Naive thymus-derived CD4-positive, alpha-beta T cell (primary cell): ENCODE measurements around the gene SLC5A9. TPM values are rescaled to one million over a fixed set of nuclear protein-coding genes. Genes with fewer than 3 reads are reported as not detected.

Experiments
- ATAC-seq: fragments of 150-1000 bp; cut with Tn5 transposase; 2 replicates; pipeline ENCODE4 v1.10.0; 2021; ENCODE audit warnings: mild to moderate bottlenecking, moderate library complexity
- CTCF ChIA-PET: fragments of 350-600 bp; sonication (Branson Sonifier 250); formaldehyde crosslinking; loops from one replicate; lab custom pipeline; 2021; ENCODE audit warnings: antibody characterized with exemption; lab: Charles Lee
- POLR2A ChIA-PET: fragments of 350-600 bp; sonication (Branson Sonifier 250); formaldehyde crosslinking; loops from one replicate; lab custom pipeline; 2021; ENCODE audit warnings: antibody characterized with exemption, inconsistent platforms; lab: Charles Lee
- DNase-seq, 9 donors: peaks; one replicate each; pipeline versions ENCODE4 v3.0.0 to v3.0.0-alpha.2; 2020 to 2022; ENCODE audit warnings: mixed read lengths in 1 of 9
- H3K27ac ChIP-seq: one replicate; pipeline ENCODE4 v1.7.0; 2013; ENCODE audit warnings: mild to moderate bottlenecking, low read depth, low read length, moderate library complexity
- H3K27me3 ChIP-seq, 2 donors: one replicate each; pipeline ENCODE4 v1.7.0; 2013; ENCODE audit warnings: low read length in 2 of 2, mild to moderate bottlenecking in 2 of 2, moderate library complexity in 2 of 2; ENCODE audit not compliant: control insufficient read depth in 2 of 2, insufficient read depth in 2 of 2
- H3K36me3 ChIP-seq, 3 experiments: 1 replicate in 2 of 3; 2 replicates in 1 of 3; pipeline ENCODE4 v1.7.0; 2013; ENCODE audit warnings: low read length in 3 of 3, mild to moderate bottlenecking in 3 of 3, moderate library complexity in 1 of 3; ENCODE audit not compliant: insufficient read depth in 3 of 3, control insufficient read depth in 2 of 3
- H3K4me1 ChIP-seq, 2 donors: one replicate each; pipeline ENCODE4 v1.7.0; 2013; ENCODE audit warnings: low read length in 2 of 2, mild to moderate bottlenecking in 2 of 2, moderate library complexity in 1 of 2; ENCODE audit not compliant: control insufficient read depth in 2 of 2, insufficient read depth in 2 of 2
- H3K4me3 ChIP-seq: 2 replicates; pipeline ENCODE4 v1.7.0; 2013; ENCODE audit warnings: mild to moderate bottlenecking, low read length
- H3K9me3 ChIP-seq, 3 experiments: 1 replicate in 2 of 3; 2 replicates in 1 of 3; pipeline ENCODE4 v1.7.0; 2013; ENCODE audit warnings: low read length in 3 of 3; ENCODE audit not compliant: control insufficient read depth in 2 of 3
- H3K27ac Mint-ChIP-seq, 9 donors: one replicate each; pipeline ENCODE4 v1.8.0; 2020 to 2022; ENCODE audit warnings: mixed read lengths in 9 of 9, mild to moderate bottlenecking in 8 of 9, moderate library complexity in 5 of 9, inconsistent platforms in 2 of 9
- H3K27me3 Mint-ChIP-seq, 5 donors: one replicate each; pipeline ENCODE4 v1.8.0; 2021 to 2022; ENCODE audit warnings: mixed read lengths in 5 of 5, mild to moderate bottlenecking in 1 of 5
- H3K36me3 Mint-ChIP-seq, 5 donors: one replicate each; pipeline ENCODE4 v1.8.0; 2020 to 2022; ENCODE audit warnings: mixed read lengths in 5 of 5, mild to moderate bottlenecking in 3 of 5, inconsistent platforms in 1 of 5
- H3K4me1 Mint-ChIP-seq, 7 donors: one replicate each; pipeline ENCODE4 v1.8.0; 2020 to 2022; ENCODE audit warnings: mixed read lengths in 7 of 7, mild to moderate bottlenecking in 3 of 7, inconsistent platforms in 1 of 7
- H3K4me3 Mint-ChIP-seq, 10 donors: one replicate each; pipeline ENCODE4 v1.8.0; 2020 to 2022; ENCODE audit warnings: mild to moderate bottlenecking in 10 of 10, mixed read lengths in 10 of 10, moderate library complexity in 6 of 10, inconsistent platforms in 2 of 10
- H3K9me3 Mint-ChIP-seq, 11 donors: one replicate each; pipeline ENCODE4 v1.8.0; 2020 to 2022; ENCODE audit warnings: mixed read lengths in 11 of 11, mild to moderate bottlenecking in 4 of 11, inconsistent platforms in 1 of 11, moderate library complexity in 1 of 11
- intact Hi-C, 2 donors: fragments of 100-400 bp; cut with micrococcal nuclease; formaldehyde crosslinking; loops; one replicate each; pipeline ENCODE4 v1.15.1; 2023
- polyA plus RNA-seq, 2 donors: library from polyadenylated mRNA; unstranded; fragments of 300-500 nt; fragmentation: Illumina TruSeq; gene quantifications; one replicate each; pipeline ENCODE4 v1.2.3, GENCODE V29; 2021
- total RNA-seq, 6 experiments: library from RNA in 5 of 6; stranded (reverse) in 5 of 6; gene quantifications; 1 replicate in 5 of 6; 2 replicates in 1 of 6; pipeline ENCODE4 v1.2.3 and lab custom pipeline; 2021 to 2026

SLC5A9 gene
- total and polyA plus RNA-seq, 7 experiments from 2014 or later: not detected

GRCh38 chr1:48245106-48245505 is 22.6 kb downstream of the SLC5A9 start:
- no peaks in the 10 kb centered on the region for H3K27me3 ChIP-seq
- DNase-seq: no peak
- H3K27ac ChIP-seq: no peak overlapping the region
- peak overlapping the region in 1 of 9 donors; percentile 7 for H3K27ac Mint-ChIP-seq
- peaks cover 0 to 11% (median 5%) of the 10 kb centered on the region in 5 donors for H3K27me3 Mint-ChIP-seq
- peaks cover 0 to 7% (median 4%) of the 10 kb centered on the region in 7 donors for H3K4me1 Mint-ChIP-seq
- no peak overlapping the region for H3K4me3 ChIP-seq
- H3K4me1 ChIP-seq: no peaks in the 10 kb centered on the region
- H3K36me3 ChIP-seq: no peaks in the 10 kb centered on the region
- no peaks in the 10 kb centered on the region for H3K9me3 ChIP-seq
- CTCF ChIA-PET: no interaction called here
- no peaks in the 10 kb centered on the region for H3K9me3 Mint-ChIP-seq
- ATAC-seq: peak; percentile 81
- POLR2A ChIA-PET: no interaction called here
- intact Hi-C loops: no loop called here
- H3K36me3 Mint-ChIP-seq: no peaks in the 10 kb centered on the region
- peak overlapping the region in 1 of 10 donors; percentile 47 for H3K4me3 Mint-ChIP-seq

DNA sequence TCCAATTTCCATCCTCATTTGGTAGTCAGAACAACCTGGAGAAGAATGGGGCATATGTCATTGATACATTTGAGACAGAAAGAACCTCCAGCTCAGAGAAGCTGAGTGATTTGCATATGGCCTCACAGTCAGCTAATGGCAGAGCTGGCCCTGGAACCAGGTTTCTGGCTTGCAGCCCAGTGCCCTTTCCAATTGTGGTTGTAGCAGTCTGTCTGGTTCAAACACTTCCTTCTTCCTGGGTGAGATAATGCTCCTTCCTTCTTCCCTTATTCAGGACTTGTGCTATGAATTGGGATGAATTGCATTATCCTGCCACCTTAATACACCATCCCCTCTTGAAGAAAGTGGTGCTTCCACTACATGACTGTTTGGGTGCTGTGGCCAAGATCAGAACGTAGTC is 24.2 kb downstream of the SLC5A9 start:
- H3K27me3 Mint-ChIP-seq: peaks cover 0 to 11% (median 5%) of the 10 kb centered on the region in 5 donors
- ATAC-seq: no peak
- H3K4me1 Mint-ChIP-seq: peaks cover 0 to 7% (median 4%) of the 10 kb centered on the region in 7 donors
- POLR2A ChIA-PET: no interaction called here
- H3K27me3 ChIP-seq: no peaks in the 10 kb centered on the region
- H3K4me3 ChIP-seq: no peak overlapping the region
- H3K9me3 ChIP-seq: no peaks in the 10 kb centered on the region
- intact Hi-C loops: no loop called here
- H3K4me1 ChIP-seq: no peaks in the 10 kb centered on the region
- no peaks in the 10 kb centered on the region for H3K36me3 ChIP-seq
- no peaks in the 10 kb centered on the region for H3K9me3 Mint-ChIP-seq
- no peak overlapping the region for H3K4me3 Mint-ChIP-seq
- H3K27ac ChIP-seq: no peak overlapping the region
- no peaks in the 10 kb centered on the region for H3K36me3 Mint-ChIP-seq
- no peak for DNase-seq
- no peak overlapping the region for H3K27ac Mint-ChIP-seq
- CTCF ChIA-PET: no interaction called here

DNA sequence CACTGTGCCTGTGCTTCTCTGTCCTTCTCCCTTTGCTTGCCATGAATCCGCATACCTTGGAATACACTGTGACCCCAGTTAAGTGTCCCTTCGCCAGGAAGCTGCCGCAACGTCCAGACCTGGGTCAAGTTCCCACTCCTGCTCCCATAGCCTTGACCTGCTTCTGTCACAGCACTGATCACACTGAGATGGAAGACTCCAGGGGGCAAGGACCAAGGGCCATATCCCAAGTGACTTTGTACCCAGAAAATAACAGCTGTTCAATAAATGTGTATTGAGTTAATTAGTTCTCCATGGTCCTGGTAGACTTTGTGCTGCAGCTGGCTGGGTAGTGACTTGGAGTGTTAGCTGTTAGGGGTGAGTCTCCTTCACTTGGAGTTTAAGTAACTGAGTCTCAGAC is 25.8 kb downstream of the SLC5A9 start:
- Histone ChIP-seq H3K4me3 (no peak overlapping the region), H3K27ac (no peak overlapping the region), H3K9me3 (no peaks in the 10 kb centered on the region), H3K4me1 (no peaks in the 10 kb centered on the region), H3K36me3 (no peaks in the 10 kb centered on the region), H3K27me3 (no peaks in the 10 kb centered on the region)
- no peaks in the 10 kb centered on the region for H3K9me3 Mint-ChIP-seq
- ChIA-PET POLR2A (no interaction called here), CTCF (no interaction called here)
- DNase-seq (no peak), ATAC-seq (no peak)
- H3K36me3 Mint-ChIP-seq: no peaks in the 10 kb centered on the region
- no peak overlapping the region for H3K27ac Mint-ChIP-seq
- no peak overlapping the region for H3K4me3 Mint-ChIP-seq
- peaks cover 0 to 11% (median 5%) of the 10 kb centered on the region in 5 donors for H3K27me3 Mint-ChIP-seq
- H3K4me1 Mint-ChIP-seq: peaks cover 0 to 6% (median 4%) of the 10 kb centered on the region in 7 donors
- intact Hi-C loops: no loop called here

GRCh38 chr1:48249868-48250267 is 27.4 kb downstream of the SLC5A9 start:
- Mint-ChIP-seq H3K27ac (no peak overlapping the region), H3K4me3 (no peak overlapping the region), H3K36me3 (no peaks in the 10 kb centered on the region), H3K4me1 (peaks cover 0 to 6% (median 4%) of the 10 kb centered on the region in 7 donors), H3K27me3 (peaks cover 0 to 13% (median 5%) of the 10 kb centered on the region in 5 donors), H3K9me3 (no peaks in the 10 kb centered on the region)
- Histone ChIP-seq H3K9me3 (no peaks in the 10 kb centered on the region), H3K27ac (no peak overlapping the region), H3K4me1 (no peaks in the 10 kb centered on the region), H3K27me3 (no peaks in the 10 kb centered on the region), H3K36me3 (no peaks in the 10 kb centered on the region), H3K4me3 (no peak overlapping the region)
- ATAC-seq (no peak), DNase-seq (no peak)
- POLR2A ChIA-PET: no interaction called here
- CTCF ChIA-PET: no interaction called here
- intact Hi-C loops: no loop called here

DNA sequence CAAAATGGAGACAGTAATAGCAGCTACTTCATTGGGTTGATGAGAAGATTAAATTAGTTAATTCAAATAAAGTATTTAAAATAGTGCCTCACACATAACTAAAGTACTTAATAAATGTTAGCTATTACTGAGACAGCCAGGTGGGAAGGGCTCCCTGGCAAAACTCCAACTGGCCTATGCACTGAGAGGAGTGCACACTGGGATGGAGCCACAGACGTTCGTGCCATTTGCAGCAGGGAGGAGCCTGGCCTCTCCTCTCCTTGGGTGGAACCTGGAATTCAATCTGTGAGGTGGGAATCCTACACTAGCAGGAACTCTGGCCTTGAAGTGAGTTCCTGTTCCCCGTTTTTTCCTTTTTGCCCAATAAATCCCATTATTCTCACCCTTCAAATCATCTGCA is 28.1 kb downstream of the SLC5A9 start:
- CTCF ChIA-PET: interaction anchor here (0.6 kb wide), 1 partner anchor 91 kb away, joined by 3 read pairs; no protein-coding TSS in a partner anchor
- intact Hi-C loops: no loop called here
- no peak overlapping the region for H3K4me3 Mint-ChIP-seq
- no peaks in the 10 kb centered on the region for H3K36me3 ChIP-seq
- H3K4me3 ChIP-seq: no peak overlapping the region
- peaks cover 0 to 2% (median 0%) of the 10 kb centered on the region in 7 donors for H3K4me1 Mint-ChIP-seq
- ATAC-seq (no peak), DNase-seq (no peak)
- no peaks in the 10 kb centered on the region for H3K27me3 ChIP-seq
- H3K36me3 Mint-ChIP-seq: no peaks in the 10 kb centered on the region
- H3K9me3 ChIP-seq: no peaks in the 10 kb centered on the region
- no peak overlapping the region for H3K27ac ChIP-seq
- H3K9me3 Mint-ChIP-seq: no peaks in the 10 kb centered on the region
- H3K4me1 ChIP-seq: no peaks in the 10 kb centered on the region
- POLR2A ChIA-PET: no interaction called here
- no peak overlapping the region for H3K27ac Mint-ChIP-seq
- peaks cover 1 to 14% (median 5%) of the 10 kb centered on the region in 5 donors for H3K27me3 Mint-ChIP-seq

DNA sequence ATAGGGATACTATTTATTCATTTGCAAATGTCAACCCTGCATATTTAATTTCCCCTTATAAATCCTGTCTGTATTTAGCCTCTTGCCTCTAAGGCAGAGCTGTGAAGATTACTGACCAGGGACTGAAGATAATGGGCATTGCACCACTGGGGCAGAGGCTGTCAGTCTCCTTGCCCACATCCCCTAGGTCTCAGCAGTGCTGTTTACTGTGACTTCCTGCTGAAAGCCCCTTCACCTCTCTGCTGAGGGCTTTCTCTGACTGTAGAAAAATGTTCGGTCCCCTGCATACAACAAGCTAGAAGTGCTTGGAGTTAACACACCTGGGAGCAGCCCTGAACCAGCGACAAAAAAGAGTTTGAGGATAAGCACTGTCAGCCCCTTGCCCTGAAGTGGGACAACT is 28.8 kb downstream of the SLC5A9 start:
- no peak overlapping the region for H3K4me3 Mint-ChIP-seq
- H3K27ac Mint-ChIP-seq: no peak overlapping the region
- DNase-seq: no peak
- H3K4me1 Mint-ChIP-seq: peaks cover 0 to 2% (median 0%) of the 10 kb centered on the region in 7 donors
- H3K36me3 Mint-ChIP-seq: no peaks in the 10 kb centered on the region
- Histone ChIP-seq H3K27ac (no peak overlapping the region), H3K9me3 (no peaks in the 10 kb centered on the region), H3K4me3 (no peak overlapping the region), H3K36me3 (no peaks in the 10 kb centered on the region), H3K4me1 (no peaks in the 10 kb centered on the region), H3K27me3 (no peaks in the 10 kb centered on the region)
- ATAC-seq: peak; percentile 42
- H3K27me3 Mint-ChIP-seq: peaks cover 5 to 18% (median 7%) of the 10 kb centered on the region in 5 donors
- intact Hi-C loops: no loop called here
- H3K9me3 Mint-ChIP-seq: no peaks in the 10 kb centered on the region
- CTCF ChIA-PET: no interaction called here
- POLR2A ChIA-PET: no interaction called here

DNA sequence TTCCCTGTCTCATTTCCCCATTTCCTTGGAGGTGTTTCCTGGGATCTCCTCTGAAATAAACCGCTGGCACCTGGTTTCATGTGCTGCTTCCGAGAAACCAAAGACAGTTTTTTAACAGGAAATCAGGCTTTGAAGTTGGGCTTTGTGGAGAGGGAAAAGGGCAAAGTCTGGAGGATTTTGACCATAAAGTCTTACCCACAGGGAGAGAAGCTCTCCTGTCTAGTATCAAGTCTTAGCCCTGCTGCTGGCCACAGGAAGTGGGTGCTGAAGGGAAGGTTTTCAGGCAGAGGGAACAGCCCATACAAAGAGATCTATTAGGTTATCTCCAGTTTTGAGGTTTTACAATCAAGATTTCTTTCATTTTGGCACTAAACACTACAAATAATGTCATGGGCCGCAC is 29.3 kb downstream of the SLC5A9 start:
- Histone ChIP-seq H3K27me3 (no peaks in the 10 kb centered on the region), H3K36me3 (no peaks in the 10 kb centered on the region), H3K27ac (no peak overlapping the region), H3K9me3 (no peaks in the 10 kb centered on the region), H3K4me3 (no peak overlapping the region), H3K4me1 (no peaks in the 10 kb centered on the region)
- ATAC-seq: no peak
- H3K27me3 Mint-ChIP-seq: peaks cover 5 to 18% (median 7%) of the 10 kb centered on the region in 5 donors
- no peak overlapping the region for H3K4me3 Mint-ChIP-seq
- no peaks in the 10 kb centered on the region for H3K9me3 Mint-ChIP-seq
- no peak for DNase-seq
- H3K4me1 Mint-ChIP-seq: peaks cover 0 to 2% (median 0%) of the 10 kb centered on the region in 7 donors
- intact Hi-C loops: no loop called here
- no peaks in the 10 kb centered on the region for H3K36me3 Mint-ChIP-seq
- no peak overlapping the region for H3K27ac Mint-ChIP-seq
- CTCF ChIA-PET: interaction anchor here (1.1 kb wide), 1 partner anchor 16 kb away, joined by 3 read pairs; no protein-coding TSS in a partner anchor
- POLR2A ChIA-PET: no interaction called here
